OCI-LY7 (cell line): ENCODE data around the gene PUM1. TPM values are rescaled to one million over a fixed set of nuclear protein-coding genes. Genes with fewer than 3 reads are reported as not detected.
"Not testable (repeated sequence)": the region's sequence is repeated elsewhere in the genome, so short reads cannot be mapped to it uniquely, and the experiment has no call there.

Source experiments
- BruUV-seq: library from RNA; stranded (reverse); fragments of 400-500 nt; replicated peaks from 2 replicates; lab custom pipeline; 2021; lab: Mats Ljungman, UMichigan
- CTCF ChIA-PET: fragments of 300-600 bp; sonication (Branson Sonifier 250); formaldehyde crosslinking; loops from one replicate; lab custom pipeline; 2022; ENCODE audit warnings: antibody characterized with exemption; ENCODE audit not compliant: unreplicated experiment; lab: Charles Lee
- POLR2A ChIA-PET: fragments of 300-600 bp; sonication (Branson Sonifier 250); formaldehyde crosslinking; loops from one replicate; lab custom pipeline; 2022; ENCODE audit warnings: antibody characterized with exemption; lab: Charles Lee
- DNase-seq: peaks from one replicate; pipeline ENCODE4 v3.0.0-alpha.2; 2015; ENCODE audit warnings: low spot score
- H2AFZ ChIP-seq: fragments of 200-600 bp; sonication (generic), shearing (Covaris generic); 2 replicates; pipeline ENCODE4 v1.6.1; 2014; ENCODE audit warnings: mild to moderate bottlenecking, antibody characterized with exemption, low read length, moderate library complexity
- H3K27ac ChIP-seq: fragments of 200-600 bp; sonication (generic); 2 replicates; pipeline ENCODE4 v1.5.1; 2014; ENCODE audit warnings: mixed run types, low read depth, mild to moderate bottlenecking, moderate library complexity, low read length, inconsistent platforms; ENCODE audit not compliant: poor library complexity, severe bottlenecking
- H3K36me3 ChIP-seq: fragments of 200-600 bp; sonication (generic); 2 replicates; pipeline ENCODE4 v1.6.1; 2014; ENCODE audit warnings: mild to moderate bottlenecking, antibody characterized with exemption, low read length, moderate library complexity, mixed read lengths; ENCODE audit not compliant: insufficient read depth
- H3K4me1 ChIP-seq: fragments of 200-600 bp; sonication (generic); 2 replicates; pipeline ENCODE4 v1.5.1; 2014; ENCODE audit warnings: mild to moderate bottlenecking, low read length; ENCODE audit not compliant: insufficient read depth, poor library complexity, severe bottlenecking
- H3K4me2 ChIP-seq: fragments of 200-600 bp; sonication (generic); 2 replicates; pipeline ENCODE4 v1.6.1; 2014; ENCODE audit warnings: mild to moderate bottlenecking, low read length
- H3K4me3 ChIP-seq: fragments of 200-600 bp; sonication (generic); 2 replicates; pipeline ENCODE4 v1.5.1; 2014; ENCODE audit warnings: mild to moderate bottlenecking, low read depth, low read length; ENCODE audit not compliant: poor library complexity, severe bottlenecking
- H3K79me2 ChIP-seq: fragments of 200-600 bp; sonication (generic); 2 replicates; pipeline ENCODE4 v1.6.1; 2016; ENCODE audit warnings: low read depth, mild to moderate bottlenecking, low read length, moderate library complexity, mixed read lengths; ENCODE audit not compliant: insufficient read depth
- H3K9me2 ChIP-seq: fragments of 200-600 bp; sonication (generic); 2 replicates; pipeline ENCODE4 v1.6.1; 2016; ENCODE audit warnings: mild to moderate bottlenecking, low read length, mixed read lengths; ENCODE audit not compliant: insufficient read depth
- H3K9me3 ChIP-seq: fragments of 200-600 bp; sonication (generic); 2 replicates; pipeline ENCODE4 v1.6.1; 2014; ENCODE audit warnings: mild to moderate bottlenecking, mixed run types, low read length, mixed read lengths
- H4K20me1 ChIP-seq: fragments of 200-600 bp; sonication (generic); 2 replicates; pipeline ENCODE4 v1.6.1; 2014; ENCODE audit warnings: mild to moderate bottlenecking, antibody characterized with exemption, low read length, moderate library complexity, mixed read lengths; ENCODE audit not compliant: insufficient read depth
- EZH2phosphoT487 ChIP-seq: fragments of 200-600 bp; sonication (generic); IDR thresholded peaks from 2 replicates; pipeline ENCODE4 v1.6.1; 2018; ENCODE audit warnings: low read depth, borderline replicate concordance, mild to moderate bottlenecking, mixed run types, antibody characterized with exemption, low read length, moderate library complexity, mixed read lengths
- intact Hi-C: fragments of 100-400 bp; cut with micrococcal nuclease; formaldehyde crosslinking; loops from one replicate; pipeline ENCODE4 v1.10.0; 2022; ENCODE audit not compliant: unreplicated experiment
- total RNA-seq, 2 experiments: library from RNA; depleted of rRNA in 1 of 2; stranded (reverse); fragments of >200 nt in 1 of 2; shearing (Covaris generic) in 1 of 2; gene quantifications; 2 replicates each; pipeline ENCODE4 v1.2.3, GENCODE V29; 2014 to 2022
- TF ChIP-seq, protein P1 (sequence below): fragments of 200-600 bp; sonication (generic); conservative IDR thresholded peaks from 2 replicates; pipeline ENCODE4 v1.5.1; 2014; ENCODE audit warnings: mild to moderate bottlenecking, antibody characterized with exemption, low read length, moderate library complexity, mixed read lengths

PUM1 gene
- total RNA-seq, 2 experiments from 2014 or later, result 52.0 to 97.5 TPM

DNA sequence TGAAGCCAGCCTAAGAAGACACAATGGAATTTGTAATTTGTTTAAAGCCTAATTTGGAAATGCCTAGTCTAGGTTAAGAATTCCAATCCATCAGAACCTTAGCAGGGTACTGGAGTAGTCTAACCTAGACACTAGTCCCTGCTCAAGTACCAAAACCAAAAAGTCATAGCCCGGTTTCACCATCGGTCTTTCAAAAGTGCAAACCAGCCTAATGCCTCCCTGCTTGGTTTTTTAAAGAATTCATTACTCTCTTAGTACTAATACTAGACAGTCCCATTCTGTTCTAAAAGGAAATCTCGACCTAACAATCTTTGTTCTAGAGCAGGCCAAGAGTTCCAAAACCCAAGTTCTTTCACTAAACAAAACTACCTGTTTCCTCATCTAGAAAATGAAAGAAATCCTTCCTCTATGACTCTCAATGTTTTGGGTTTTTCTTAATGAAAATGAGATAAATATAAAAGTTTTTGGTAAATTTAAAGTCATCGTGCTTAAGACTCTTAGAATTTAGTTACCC lies 2.6 kb downstream of the PUM1 start:
- Histone ChIP-seq H3K4me3 (peak overlapping the region; percentile 80), H2AFZ (no peak overlapping the region), H3K4me1 (peaks cover 26% of the 10 kb centered on the region), H3K9me2 (no peaks in the 10 kb centered on the region), H3K36me3 (peaks cover 57% of the 10 kb centered on the region), H3K4me2 (peak overlapping the region; percentile 90), H3K9me3 (no peaks in the 10 kb centered on the region), H4K20me1 (peaks cover 31% of the 10 kb centered on the region), H3K79me2 (peaks cover 74% of the 10 kb centered on the region), H3K27ac (no peak overlapping the region)
- TF ChIP-seq EZH2phosphoT487, result no peak
- TF ChIP-seq, protein P1, sequence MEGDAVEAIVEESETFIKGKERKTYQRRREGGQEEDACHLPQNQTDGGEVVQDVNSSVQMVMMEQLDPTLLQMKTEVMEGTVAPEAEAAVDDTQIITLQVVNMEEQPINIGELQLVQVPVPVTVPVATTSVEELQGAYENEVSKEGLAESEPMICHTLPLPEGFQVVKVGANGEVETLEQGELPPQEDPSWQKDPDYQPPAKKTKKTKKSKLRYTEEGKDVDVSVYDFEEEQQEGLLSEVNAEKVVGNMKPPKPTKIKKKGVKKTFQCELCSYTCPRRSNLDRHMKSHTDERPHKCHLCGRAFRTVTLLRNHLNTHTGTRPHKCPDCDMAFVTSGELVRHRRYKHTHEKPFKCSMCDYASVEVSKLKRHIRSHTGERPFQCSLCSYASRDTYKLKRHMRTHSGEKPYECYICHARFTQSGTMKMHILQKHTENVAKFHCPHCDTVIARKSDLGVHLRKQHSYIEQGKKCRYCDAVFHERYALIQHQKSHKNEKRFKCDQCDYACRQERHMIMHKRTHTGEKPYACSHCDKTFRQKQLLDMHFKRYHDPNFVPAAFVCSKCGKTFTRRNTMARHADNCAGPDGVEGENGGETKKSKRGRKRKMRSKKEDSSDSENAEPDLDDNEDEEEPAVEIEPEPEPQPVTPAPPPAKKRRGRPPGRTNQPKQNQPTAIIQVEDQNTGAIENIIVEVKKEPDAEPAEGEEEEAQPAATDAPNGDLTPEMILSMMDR, result no peak
- DNase-seq, result no peak
- no TSS peak for BruUV-seq
- intact Hi-C loops, result no loop called here
- ChIA-PET POLR2A (interaction anchor here (0.8 kb wide), 2 partner anchors 32 to 50 kb away, joined by 3 to 4 read pairs; no protein-coding TSS in a partner anchor), CTCF (no interaction called here)

DNA sequence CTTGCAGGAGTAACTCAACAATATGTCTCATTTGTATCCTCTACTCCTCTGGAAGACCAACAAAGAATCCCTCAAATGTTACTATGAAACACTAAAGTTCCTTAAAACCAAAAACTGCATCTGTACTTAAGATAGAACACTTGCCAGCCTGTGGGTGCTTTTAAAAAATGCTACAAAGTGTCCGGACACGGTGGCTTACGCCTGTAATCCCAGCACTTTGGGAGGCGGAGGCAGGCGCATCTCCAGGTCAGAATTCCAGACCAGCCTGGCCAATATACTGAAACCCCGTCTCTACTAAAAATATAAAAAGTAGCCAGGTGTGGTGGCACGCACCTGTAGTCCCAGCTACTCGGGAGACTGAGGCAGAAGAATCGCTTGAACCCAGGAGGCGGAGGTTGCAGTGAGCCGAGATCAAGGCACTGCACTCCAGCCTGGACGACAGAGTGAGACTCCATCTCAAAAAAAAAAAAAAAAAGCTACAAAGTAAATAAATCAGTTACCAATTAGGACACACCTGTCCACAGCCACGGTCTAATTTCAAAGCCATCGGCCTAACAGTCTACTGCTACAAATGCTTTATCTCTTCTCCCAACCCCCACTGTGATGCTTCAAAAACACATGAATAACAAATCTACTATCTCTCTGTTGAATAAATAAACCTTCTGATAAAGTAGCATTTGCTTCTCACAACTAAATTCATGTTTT lies 3.2 kb downstream of the PUM1 start:
- H2AFZ ChIP-seq, H3K9me2 ChIP-seq, H3K27ac ChIP-seq, POLR2A ChIA-PET, CTCF ChIA-PET, BruUV-seq, intact Hi-C loops, H3K9me3 ChIP-seq, DNase-seq: not testable (repeated sequence)
- Histone ChIP-seq H3K79me2 (peaks cover 81% of the 10 kb centered on the region), H3K4me3 (peak overlapping the region; percentile 80), H4K20me1 (peaks cover 36% of the 10 kb centered on the region), H3K4me2 (peak overlapping the region; percentile 90), H3K36me3 (peaks cover 63% of the 10 kb centered on the region), H3K4me1 (peaks cover 26% of the 10 kb centered on the region)

DNA sequence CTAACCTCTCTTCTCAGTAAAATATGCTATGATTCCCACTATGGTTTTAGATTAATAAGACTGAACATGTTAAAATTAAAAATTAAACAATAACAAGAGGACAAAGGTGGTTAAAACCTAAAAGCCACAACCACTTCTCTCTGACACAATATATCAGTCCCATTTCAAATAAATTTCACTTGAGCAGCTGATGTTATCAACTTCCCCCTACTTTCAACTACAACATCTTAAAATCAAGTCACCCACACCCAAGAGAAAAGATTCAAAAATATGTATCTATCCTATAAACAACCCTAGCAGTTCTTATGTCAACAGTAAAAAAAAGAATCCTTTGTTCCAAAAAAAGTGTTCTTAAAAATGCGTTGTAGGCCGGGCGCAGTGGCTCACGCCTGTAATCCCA lies 7.5 kb downstream of the PUM1 start:
- H2AFZ ChIP-seq, result no peak overlapping the region
- H3K27ac ChIP-seq, result no peak overlapping the region
- no peaks in the 10 kb centered on the region for H3K9me2 ChIP-seq
- H3K9me3 ChIP-seq, result no peaks in the 10 kb centered on the region
- H3K36me3 ChIP-seq, result peaks cover 95% of the 10 kb centered on the region
- no peak for TF ChIP-seq EZH2phosphoT487
- TF ChIP-seq, protein P1, result no peak
- H4K20me1 ChIP-seq, result peaks cover 26% of the 10 kb centered on the region
- no peak for DNase-seq
- peaks cover 14% of the 10 kb centered on the region for H3K4me1 ChIP-seq
- intact Hi-C loops, result no loop called here
- no peak overlapping the region for H3K4me2 ChIP-seq
- POLR2A ChIA-PET, result no interaction called here
- peaks cover 100% of the 10 kb centered on the region for H3K79me2 ChIP-seq
- H3K4me3 ChIP-seq, result no peak overlapping the region
- CTCF ChIA-PET, result no interaction called here
- TSS peak; percentile 33 for BruUV-seq
